Measurements from ENCODE around the gene NOTCH3.

NOTCH3 gene

DNA sequence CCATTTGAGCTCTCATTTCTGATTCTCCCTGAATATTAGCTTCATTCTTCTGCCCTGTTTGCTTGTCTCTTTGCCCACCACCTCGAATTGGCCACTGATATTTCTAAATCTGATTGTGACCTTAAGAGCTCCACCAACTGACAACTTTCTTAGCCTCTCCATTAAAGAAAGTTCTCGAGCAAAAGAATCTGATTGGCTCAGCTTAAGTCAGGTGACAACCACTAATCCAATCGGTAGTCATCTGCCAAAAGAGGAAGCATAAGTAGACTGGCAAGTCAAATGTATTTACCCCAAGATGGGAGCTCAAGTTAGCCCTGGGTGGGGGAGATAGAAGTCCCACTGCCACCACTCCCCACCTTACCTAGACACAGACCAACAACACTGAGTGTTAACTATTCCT lies 41.5 kb downstream of the NOTCH3 start:
- DNase-seq (ENCODE audit: low read depth): no peak

DNA sequence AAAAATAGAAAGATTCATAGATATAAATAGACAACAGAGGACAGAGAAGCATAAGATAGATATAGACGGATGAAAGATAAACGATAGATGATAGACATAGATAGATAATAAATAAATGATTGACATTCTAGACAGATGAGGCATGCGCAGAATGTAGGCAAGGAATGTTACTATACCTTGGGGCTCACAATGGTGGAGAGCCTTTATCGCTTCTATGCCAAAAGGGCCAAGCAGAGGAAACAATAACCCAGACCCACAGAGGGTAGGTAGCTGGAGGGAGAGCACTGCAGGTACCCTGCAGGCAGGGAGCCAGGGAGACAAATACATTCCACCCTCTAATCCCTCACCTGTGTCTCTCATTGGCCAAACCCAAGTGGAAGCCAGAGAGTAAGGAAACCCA lies 44.4 kb downstream of the NOTCH3 start:
- DNase-seq (ENCODE audit: low read depth): no peak

DNA sequence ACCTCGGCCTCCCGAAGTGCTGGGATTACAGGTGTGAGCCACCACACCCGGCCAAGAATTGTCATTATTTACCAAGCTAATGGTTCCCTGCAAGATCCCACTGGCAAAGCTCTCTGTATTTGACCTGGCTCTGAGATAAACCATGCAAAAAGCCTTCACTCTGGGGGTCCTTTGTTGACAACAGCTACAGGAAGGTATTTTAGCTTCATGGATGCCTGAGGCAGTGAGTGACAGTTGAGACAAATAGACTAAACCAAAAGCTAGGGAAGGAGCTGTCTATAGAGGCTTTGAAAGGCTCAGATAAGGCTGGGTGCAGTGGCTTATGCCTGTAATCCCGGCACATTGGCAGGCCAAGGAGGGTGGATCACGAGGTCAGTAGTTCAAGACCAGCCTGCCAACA lies 45.5 kb downstream of the NOTCH3 start:
- no peak for DNase-seq (ENCODE audit: low read depth)

DNA sequence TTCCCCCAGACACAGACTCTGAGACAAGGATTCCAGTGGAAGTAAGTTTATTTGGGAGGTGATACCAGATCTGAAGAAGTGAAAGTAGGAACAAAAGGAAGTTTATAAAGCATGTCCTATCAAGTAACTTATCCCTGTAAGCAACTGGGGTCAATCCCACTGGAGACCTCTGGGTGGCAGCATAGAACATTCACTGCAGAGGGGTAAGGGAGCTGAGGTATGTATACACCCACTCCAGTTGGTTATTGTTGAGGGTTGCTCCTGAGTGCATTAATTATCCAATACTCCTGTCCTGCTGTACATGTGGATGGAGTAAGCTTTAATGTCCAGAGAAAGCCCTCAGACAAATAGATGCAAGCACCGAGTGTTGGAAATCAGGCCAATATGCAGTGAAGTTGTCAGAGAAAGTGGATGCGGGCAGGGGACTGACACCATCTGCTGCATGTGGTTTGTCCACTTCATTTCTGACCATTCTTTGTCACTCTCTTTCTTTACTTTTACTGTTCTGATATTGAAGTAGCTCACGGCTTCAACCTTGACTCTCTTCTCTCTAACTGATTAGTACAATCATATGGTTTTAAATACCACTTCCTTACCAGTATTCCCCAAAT lies 46.7 kb downstream of the NOTCH3 start:
- DNase-seq (ENCODE audit: low read depth): no peak

DNA sequence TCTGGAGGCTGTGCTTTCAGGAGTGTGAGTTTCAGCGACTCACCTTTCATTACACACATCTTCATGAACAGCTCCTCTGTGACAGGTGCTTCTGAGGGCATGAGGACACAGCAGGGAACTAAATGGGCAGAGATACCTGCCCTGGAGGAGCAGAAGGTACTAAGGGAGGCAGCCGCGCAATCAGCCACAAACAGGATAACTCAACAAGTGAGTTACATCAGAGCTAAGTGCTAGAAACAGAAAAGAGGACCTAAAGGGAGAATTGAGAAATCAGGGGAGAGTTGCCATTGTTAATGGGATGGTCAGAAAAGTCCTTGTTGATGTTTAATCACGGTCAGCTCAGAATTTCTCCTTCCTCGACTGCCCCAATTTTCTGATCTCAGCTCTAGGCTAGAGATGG lies 51.1 kb downstream of the NOTCH3 start:
- DNase-seq (ENCODE audit: low read depth): no peak

DNA sequence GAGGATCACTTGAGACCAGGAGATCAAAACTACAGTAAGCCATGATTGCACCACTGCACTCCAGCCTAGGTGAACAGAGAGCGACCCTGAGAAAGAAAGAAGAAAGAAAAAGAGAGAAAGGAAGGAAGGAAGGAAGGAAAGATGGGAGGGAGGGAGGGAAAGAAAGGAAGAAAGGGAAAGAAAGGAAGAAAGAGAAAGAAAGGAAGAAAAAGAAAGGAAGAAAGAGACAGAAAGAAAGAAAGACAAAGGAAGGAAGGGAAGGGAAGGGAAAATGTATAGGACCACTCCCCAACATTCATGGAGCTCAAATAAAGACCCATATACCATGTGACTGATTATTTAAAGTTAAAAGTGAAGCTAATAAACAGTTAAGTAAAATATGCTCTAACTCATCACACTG lies 53.7 kb downstream of the NOTCH3 start:
- no peak for DNase-seq (ENCODE audit: low read depth)

DNA sequence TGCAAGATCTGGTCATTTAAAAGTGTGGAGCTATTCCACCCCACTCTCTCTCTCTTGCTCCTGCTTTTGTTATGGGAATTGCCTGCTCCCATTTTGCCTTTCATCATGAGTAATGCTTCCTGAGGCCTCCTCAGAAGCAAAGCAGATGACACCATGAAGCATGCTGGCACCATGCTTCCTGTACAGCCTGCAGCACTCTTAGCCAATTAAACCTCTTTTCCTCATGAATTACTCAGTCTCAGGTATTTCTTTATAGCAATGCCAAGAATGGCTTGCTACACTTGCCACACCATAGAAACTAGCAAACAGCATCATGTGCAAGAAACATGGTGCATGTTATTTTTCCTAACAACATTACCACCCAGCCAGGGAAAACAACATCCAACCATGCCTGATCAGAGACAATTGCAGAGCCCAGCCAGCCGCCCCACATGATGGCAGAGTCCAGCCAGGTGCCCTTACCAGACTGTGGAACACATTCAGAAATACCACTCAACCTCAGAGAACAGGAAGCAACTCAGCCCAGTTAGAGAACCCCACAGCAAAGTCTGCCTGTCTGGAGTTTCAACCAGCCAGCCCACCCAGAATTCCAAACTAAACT lies 56.6 kb downstream of the NOTCH3 start:
- no peak for DNase-seq (ENCODE audit: low read depth)

DNA sequence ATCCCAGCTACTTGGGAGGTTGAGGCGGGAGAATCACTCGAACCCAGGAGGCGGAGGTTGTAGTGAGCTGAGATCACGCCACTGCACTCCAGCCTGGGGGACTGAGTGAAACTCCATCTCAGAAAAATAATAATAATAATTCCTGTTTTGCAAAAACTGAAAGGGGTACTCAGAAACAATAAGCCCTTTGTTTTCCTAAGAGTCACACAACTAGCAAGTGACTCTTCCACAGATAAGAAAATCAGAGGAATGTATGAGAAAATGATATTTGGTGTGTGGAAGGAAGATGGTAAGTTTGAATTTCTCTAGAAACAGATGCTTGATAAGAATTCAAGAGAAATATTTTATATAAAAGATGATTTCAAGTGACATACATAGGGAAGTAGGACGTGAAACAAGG lies 58.5 kb downstream of the NOTCH3 start:
- no peak for DNase-seq (ENCODE audit: low read depth)

DNA sequence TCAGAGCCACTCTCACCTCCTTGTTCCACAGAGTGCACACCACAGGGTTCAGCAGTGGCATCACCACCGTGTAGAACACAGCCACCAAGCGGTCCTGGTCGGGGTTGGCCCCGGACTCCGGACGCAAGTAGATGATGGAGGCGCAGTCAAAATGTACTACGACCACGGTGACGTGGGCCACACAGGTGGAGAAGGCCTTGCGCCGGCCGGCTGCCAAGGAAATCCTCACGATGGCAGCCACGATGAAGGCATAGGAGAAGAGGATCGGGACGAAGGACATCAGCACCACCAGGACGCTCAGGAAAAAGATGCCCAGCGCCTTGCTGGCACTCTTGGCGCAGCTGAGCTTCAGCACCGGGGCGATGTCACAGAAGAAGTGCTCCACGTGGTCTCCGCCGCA lies 59.7 kb downstream of the NOTCH3 start:
- DNase-seq (ENCODE audit: low read depth): no peak

DNA sequence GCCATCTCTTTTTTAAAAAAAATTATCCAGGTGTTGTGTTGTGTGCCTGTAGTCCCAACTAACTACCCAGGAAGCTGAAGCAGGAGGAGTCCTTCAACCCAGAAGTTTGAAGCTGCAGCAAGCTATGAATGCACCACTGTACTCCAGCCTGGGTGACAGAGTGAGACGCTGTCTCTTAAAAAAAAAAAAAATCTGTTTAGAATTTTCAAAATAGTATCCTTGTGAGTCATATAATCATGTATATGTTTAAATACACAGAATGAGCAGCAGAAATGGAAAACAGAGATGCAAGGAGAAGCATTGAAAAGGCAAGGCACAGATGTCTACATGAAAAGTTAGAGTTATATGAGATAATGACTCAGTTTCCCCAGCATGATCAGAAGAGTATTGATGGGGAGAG lies 62.4 kb downstream of the NOTCH3 start:
- DNase-seq (ENCODE audit: low read depth): no peak

DNA sequence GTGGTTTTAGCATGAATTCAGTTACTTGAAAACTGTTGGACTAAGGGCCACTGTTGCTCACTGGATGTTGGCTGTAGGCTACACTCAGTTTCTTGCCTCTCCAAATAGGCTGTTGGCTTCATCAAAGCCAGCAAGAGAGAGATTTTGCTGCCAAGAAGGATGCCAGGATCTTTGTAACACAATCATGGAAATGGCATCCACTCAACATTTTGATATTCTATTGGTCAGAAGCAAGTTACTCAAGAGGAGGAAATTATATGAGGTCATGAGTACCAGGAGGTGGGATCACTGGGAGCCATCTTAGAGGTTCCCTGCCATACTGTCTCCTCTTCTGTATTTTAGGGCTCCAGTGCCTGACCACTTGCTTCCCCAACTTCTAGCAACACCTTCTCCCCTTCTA lies 63.0 kb downstream of the NOTCH3 start:
- no peak for DNase-seq (ENCODE audit: low read depth)

DNA sequence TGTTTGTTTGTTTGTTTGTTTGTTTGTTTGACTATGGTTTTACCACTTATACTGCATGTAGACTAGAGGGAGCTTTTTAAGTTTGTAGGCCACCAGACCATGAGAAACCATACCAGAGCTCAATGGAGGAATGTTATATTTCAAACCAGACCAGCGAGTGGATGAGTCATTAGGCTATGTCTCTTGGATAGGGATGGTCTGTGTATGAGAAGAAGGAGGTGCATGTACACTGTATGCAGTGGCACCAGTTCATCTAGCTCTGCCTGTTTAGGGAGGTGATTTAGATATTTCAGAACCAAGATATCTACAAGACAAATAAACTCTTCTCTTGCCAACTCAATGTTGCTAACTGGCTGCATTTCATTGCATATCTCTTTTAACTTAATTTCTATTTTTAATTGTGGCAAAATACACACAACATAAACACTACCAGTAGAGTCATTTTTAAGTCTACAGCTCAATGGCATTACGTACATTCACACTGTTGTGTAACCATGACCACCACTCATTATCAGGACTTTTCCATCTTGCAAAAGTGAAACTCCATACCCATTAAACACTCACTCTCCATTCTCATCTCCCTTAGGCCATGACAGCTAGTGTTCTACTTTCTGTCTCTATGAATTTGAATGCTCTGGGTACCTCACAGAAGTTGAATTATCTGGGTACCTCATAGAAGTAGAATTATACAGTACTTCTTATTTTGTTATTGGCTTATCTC lies 64.4 kb downstream of the NOTCH3 start:
- no peak for DNase-seq (ENCODE audit: low read depth)

DNA sequence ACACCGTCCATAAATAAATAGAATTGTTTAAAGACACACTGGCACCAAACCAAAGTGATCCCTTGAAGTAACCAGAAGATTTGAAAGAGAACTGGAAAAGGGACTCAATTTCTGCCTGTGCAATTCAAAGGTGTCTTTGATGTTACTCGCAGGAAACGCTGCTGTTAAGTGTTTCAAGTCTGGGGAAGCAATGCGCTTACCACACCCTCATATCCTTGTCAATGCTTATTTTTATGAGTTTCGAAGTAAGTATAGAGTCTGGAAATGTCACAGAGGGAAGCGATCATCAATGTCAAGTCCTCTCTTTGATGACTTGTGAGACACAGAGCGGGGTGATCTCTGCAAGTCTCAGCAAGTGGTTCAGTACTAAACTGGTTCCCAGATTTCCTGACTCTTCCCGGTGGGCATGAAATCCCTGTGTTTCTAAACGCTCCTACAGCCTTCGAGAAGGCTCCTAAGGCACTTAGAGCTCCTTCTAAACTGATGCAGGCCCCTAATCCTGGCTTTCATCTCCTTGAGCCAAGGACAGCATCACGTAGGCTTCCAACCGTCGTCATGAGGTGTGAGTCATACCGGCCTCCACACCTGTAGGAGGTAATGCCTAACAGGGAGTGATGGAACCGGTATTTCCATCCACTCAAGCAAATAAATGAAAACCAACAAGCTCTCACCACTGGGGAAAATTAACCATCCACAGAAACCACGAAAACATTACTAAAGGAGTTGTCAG lies 70.8 kb downstream of the NOTCH3 start:
- no peak for DNase-seq (ENCODE audit: low read depth)

DNA sequence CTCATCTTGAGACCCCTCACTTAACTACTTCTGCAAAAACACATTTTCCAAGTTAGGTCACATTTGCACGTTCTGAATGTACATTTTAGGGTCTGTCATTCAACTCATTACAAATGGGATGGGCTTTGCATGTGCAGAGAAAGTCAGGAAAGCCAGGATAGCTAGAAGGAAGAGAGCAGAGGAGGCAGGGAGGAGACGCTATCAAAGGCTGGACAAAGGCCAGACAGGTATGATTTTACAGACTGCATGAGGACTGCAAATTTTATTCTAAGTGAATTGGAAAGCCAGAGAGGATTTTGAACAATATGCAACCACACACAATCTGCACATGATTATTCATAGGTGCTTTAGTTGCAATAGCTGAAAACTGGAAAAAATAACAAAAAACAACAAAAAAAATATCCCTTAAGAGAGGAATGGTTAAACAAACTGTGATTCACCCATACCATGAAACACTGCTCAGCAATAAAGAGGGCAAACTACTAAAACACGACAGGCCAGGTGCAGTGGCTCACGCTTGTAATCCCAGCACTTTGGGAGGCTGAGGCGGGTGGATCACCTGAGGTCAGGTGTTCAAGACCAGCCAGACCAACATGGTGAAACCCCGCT lies 72.5 kb downstream of the NOTCH3 start:
- no peak for DNase-seq (ENCODE audit: low read depth)

DNA sequence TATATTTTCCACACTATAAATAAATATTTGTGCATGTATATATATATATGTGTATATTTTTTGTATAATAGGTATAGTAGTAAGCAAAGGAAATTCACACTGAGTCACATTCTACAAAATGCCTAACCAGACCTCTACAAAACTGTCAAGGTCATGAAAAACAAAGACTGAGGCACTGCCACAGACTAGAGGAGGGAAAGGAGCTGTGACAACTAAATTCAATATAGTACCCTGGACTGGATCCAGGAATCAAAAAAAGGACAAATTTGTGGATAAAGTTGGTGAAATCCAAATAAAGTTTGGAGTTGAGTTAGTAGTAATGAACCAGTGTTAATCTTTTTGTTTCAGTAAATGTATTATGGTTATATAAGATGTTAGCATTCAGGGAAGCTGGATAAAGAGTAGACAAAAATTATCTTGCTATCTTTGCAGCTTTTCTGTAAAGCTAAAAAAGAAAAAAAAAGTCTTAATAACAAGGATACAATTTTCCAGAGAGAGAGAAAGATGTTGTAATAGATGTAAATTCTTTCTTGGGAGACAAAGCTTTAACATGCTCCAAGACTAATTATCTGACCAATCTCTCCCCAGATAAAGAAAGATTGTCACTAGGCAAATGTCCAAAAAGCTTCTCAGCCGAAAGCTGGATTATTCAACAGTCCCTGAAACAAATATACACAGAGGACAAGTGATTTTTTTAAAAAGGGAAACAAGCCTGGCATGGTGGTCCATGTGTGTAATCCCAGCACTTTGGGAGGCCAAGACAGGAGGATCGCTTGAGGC lies 74.5 kb downstream of the NOTCH3 start:
- DNase-seq (ENCODE audit: low read depth): no peak

DNA sequence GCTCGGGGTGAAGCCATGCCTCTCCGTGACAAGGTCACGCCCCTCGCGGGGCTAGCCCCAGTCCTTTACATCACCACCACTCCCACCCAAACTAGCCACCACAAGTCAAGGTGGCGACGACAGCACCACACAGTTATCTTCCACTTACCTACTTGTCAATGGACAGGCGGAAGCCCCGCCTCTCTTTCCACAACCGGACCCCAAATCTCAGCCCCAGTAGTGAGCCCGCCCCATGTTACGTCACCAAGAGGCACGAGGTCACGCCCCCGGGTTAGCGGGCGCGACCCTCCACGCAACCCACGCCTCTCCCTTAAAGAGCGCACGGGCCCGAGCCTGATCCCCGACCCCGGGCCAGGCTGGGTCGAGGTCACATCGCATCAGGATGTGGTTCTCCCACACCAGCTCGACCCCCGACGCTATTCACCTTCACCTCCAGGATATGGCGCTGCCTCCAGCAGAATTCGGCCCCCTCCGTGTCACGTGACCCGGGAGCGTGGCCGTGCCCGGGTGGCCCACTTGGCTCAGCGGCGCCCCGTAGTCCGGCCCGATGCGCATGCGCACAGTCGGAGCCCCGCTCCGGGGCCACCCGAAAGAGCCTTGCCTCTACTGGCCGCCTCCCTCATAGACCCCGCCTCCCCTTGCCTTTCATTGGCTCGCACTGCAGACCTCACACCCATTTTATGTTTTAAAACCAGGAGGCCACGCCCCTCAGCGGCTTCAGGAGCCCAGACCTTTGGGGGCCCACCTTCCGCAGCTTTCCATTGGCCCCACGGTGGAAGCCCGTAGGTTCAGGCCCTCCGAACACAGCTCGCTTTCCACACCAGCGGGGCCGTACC lies 75.3 kb downstream of the NOTCH3 start:
- DNase-seq (ENCODE audit: low read depth): peak; percentile 97

DNA sequence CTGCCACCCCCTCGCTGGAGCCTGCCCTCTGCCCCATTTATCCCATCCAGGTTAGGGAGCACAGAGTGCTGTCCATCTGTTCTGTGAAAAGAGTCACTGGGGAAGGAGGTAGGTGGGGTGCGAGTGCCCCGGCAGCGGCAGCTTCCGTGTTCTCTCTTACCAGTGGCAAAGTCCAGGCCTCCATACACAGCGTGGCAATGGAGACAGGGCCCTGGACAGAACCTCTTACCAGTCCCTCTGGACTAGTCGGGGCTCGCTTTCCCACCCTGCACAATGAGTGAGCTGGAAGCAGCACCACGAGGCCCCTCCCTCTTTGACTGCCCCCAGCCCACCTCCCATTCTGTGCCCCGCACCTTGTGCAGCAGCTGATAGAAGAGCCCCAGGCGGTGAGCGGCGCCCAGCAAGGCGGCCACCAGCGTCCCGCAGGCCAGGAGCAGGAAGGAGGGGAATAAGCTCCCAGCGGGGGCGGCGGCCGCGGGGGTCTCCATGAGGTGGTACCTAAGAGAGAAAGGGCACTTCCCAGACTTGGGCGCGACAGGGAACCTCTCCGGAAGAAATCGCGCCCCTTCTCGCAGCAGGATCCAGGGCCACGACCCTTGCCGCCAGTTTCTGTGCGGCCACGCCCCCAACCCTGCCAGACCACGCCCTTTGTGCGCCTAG lies 76.1 kb downstream of the NOTCH3 start:
- no peak for DNase-seq (ENCODE audit: low read depth)

DNA sequence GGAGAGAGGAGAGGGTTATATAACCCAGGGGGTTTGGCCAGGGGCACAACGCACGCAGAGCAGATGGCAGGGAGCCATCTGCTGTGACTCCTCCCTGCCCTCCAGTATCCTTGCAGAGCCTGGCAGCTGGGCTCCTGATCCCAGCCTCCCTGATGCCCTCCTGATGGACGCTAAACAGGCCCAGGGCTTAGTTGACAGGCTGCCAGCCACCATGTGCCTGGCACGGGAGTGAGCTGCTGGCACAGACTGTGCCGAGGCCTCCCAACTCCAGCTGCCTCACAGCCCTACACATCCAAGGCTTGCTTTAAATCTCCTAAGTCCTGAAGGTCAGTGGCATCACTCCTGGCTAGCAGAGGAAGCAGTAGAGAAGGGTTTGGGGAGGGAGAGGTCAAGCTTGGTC lies 76.9 kb downstream of the NOTCH3 start:
- DNase-seq (ENCODE audit: low read depth): no peak

DNA sequence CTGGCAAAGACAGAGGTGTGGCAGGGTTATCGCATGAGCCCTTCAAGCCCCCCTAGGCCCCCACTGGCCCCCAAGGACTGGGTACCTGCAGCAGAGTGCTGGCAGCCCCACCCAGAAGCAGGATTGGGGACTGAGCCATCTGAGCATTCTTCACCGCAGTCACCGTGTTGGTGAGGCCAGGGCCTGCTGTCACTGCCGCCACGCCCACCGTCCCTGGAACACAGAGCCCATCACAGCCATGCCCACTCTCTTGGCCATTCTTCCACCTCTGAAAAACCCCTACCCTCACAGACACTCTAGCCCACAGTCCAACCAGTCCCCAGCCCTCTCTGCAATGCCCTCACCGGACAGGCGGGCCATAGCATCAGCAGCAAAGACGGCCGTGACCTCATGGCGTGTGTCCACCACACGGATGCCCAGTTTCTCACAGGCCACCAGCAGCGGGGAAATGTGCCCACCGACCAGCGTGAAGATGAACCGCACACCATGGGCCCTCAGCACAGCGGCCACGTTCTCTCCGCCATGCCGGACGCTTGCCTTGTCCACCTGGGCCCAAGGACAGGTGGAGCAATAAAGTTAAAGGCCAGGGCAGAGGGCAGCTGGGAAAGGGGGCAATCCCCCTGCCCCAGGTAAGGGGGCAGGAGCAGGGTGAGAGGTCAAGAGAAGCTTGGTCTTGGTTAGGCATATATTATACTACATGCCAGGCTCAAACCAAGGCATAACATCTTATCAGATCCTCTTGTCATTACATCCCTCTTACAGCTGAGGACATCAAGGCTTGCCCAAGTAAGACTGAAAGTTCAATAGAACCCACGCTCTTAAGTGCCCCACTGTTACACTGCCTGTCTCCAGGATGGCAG lies 77.5 kb downstream of the NOTCH3 start:
- no peak for DNase-seq (ENCODE audit: low read depth)
